ENCODE measurements around the gene ZC3H12C.
"Not testable (repeated sequence)": the region's sequence is repeated elsewhere in the genome, so short reads cannot be mapped to it uniquely, and the experiment has no call there.

Gene ZC3H12C

GRCh38 chr11:110092515-110093406 is at the start of gene ZC3H12C:
TSS of gene ZC3H12C (plus strand) at chr11:110093392. CDS start at chr11:110093412, 20 bp downstream.
- DNase-seq (ENCODE audit: low read depth in 2 of 2): peak in 1 of 2 donors; percentile 50

GRCh38 chr11:110044226-110044968 is 48.8 kb upstream of the ZC3H12C start:
- no peak for DNase-seq (ENCODE audit: low read depth in 2 of 2)

GRCh38 chr11:110046775-110047380 is 46.3 kb upstream of the ZC3H12C start:
- DNase-seq (ENCODE audit: low read depth in 2 of 2): no peak

- DNase-seq (ENCODE audit: low read depth in 2 of 2): no peak
These were observed 43.5 kb upstream of the ZC3H12C start for GRCh38 chr11:110049501-110050200.

- DNase-seq (ENCODE audit: low read depth in 2 of 2): no peak
These were observed 43.0 kb upstream of the ZC3H12C start for GRCh38 chr11:110050201-110050506.

- no peak for DNase-seq (ENCODE audit: low read depth in 2 of 2)
These were observed 39.3 kb upstream of the ZC3H12C start for GRCh38 chr11:110053848-110054414.

GRCh38 chr11:110056956-110057355 is 36.2 kb upstream of the ZC3H12C start:
- no peak for DNase-seq (ENCODE audit: low read depth in 2 of 2)

GRCh38 chr11:110059706-110060463 is 33.3 kb upstream of the ZC3H12C start:
- no peak for DNase-seq (ENCODE audit: low read depth in 2 of 2)

GRCh38 chr11:110061296-110061695 is 31.9 kb upstream of the ZC3H12C start:
- DNase-seq (ENCODE audit: low read depth in 2 of 2): no peak

- DNase-seq (ENCODE audit: low read depth in 2 of 2): no peak
These were observed 30.9 kb upstream of the ZC3H12C start for GRCh38 chr11:110062247-110062646.

GRCh38 chr11:110065189-110065588 is 28.0 kb upstream of the ZC3H12C start:
- no peak for DNase-seq (ENCODE audit: low read depth in 2 of 2)

GRCh38 chr11:110068001-110068400 is 25.2 kb upstream of the ZC3H12C start:
- not testable (repeated sequence) for DNase-seq (ENCODE audit: low read depth in 2 of 2)

GRCh38 chr11:110069158-110069737 is 23.9 kb upstream of the ZC3H12C start:
- DNase-seq (ENCODE audit: low read depth in 2 of 2): no peak

GRCh38 chr11:110070176-110070575 is 23.0 kb upstream of the ZC3H12C start:
- no peak for DNase-seq (ENCODE audit: low read depth in 2 of 2)

GRCh38 chr11:110071197-110071596 is 22.0 kb upstream of the ZC3H12C start:
- no peak for DNase-seq (ENCODE audit: low read depth in 2 of 2)

GRCh38 chr11:110072930-110073329 is 20.3 kb upstream of the ZC3H12C start:
- no peak for DNase-seq (ENCODE audit: low read depth in 2 of 2)

- no peak for DNase-seq (ENCODE audit: low read depth in 2 of 2)
These were observed 18.7 kb upstream of the ZC3H12C start for GRCh38 chr11:110074499-110074898.

GRCh38 chr11:110075105-110075846 is 17.9 kb upstream of the ZC3H12C start:
- DNase-seq (ENCODE audit: low read depth in 2 of 2): no peak

GRCh38 chr11:110075847-110076208 is 17.4 kb upstream of the ZC3H12C start:
- no peak for DNase-seq (ENCODE audit: low read depth in 2 of 2)
